ENCODE data around the gene MAD2L2.

Gene MAD2L2

GRCh38 chr1:11629184-11630016, 51.5 kb downstream of the MAD2L2 start:
- no peak for DNase-seq (ENCODE audit: low read depth)

- DNase-seq (ENCODE audit: low read depth): no peak
These were observed 52.2 kb downstream of the MAD2L2 start for GRCh38 chr1:11628767-11629166.

GRCh38 chr1:11626551-11626950, 54.4 kb downstream of the MAD2L2 start:
- DNase-seq (ENCODE audit: low read depth): no peak
